ENCODE measurements around the gene SOCS6.

DNA sequence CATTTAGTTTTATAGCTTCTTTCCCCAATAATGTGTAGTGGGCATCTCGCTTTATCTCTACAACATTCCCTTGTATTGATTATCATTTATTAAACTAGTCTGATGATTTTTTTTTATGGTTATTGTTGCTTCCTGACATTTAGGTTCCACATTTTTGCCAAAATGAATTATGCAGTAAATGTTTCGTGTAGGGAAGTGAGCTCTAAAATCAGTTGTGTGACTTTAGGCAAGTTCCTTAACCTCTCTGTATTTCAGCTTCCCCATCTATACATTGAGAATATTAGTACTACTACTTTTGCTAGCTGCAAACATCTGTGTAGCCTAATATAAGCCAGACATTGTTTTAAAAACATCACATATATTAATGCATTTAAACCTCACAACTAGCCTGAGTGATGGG is 22.9 kb downstream of the SOCS6 start:
- no peak for TF ChIP-seq POLR2AphosphoS5 (IDR thresholded peaks at IDR 0.05)
- no peak for TF ChIP-seq POLR2A (IDR thresholded peaks at IDR 0.05)
- TF ChIP-seq, protein P1, sequence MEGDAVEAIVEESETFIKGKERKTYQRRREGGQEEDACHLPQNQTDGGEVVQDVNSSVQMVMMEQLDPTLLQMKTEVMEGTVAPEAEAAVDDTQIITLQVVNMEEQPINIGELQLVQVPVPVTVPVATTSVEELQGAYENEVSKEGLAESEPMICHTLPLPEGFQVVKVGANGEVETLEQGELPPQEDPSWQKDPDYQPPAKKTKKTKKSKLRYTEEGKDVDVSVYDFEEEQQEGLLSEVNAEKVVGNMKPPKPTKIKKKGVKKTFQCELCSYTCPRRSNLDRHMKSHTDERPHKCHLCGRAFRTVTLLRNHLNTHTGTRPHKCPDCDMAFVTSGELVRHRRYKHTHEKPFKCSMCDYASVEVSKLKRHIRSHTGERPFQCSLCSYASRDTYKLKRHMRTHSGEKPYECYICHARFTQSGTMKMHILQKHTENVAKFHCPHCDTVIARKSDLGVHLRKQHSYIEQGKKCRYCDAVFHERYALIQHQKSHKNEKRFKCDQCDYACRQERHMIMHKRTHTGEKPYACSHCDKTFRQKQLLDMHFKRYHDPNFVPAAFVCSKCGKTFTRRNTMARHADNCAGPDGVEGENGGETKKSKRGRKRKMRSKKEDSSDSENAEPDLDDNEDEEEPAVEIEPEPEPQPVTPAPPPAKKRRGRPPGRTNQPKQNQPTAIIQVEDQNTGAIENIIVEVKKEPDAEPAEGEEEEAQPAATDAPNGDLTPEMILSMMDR (IDR thresholded peaks at IDR 0.05) = no peak
